DMS79 (cell line): ENCODE measurements around the gene CD7.

Source experiments
- DNase-seq: peaks from one replicate; lab custom pipeline; 2025; lab: John Stamatoyannopoulos, UW

The CD7 gene

GRCh38 chr17:82328141-82328993, 11.0 kb upstream of the CD7 start:
- DNase-seq: no peak

- DNase-seq: no peak
These were observed 10.3 kb upstream of the CD7 start for GRCh38 chr17:82327757-82328140.

GRCh38 chr17:82327289-82327688, 9.9 kb upstream of the CD7 start:
- no peak for DNase-seq

GRCh38 chr17:82325286-82326180, 8.1 kb upstream of the CD7 start:
- DNase-seq: no peak

- no peak for DNase-seq
These were observed 7.3 kb upstream of the CD7 start for GRCh38 chr17:82324566-82325285.

GRCh38 chr17:82323514-82324234, 6.3 kb upstream of the CD7 start:
- no peak for DNase-seq

GRCh38 chr17:82322526-82323453, 5.4 kb upstream of the CD7 start:
- no peak for DNase-seq

GRCh38 chr17:82321947-82322466, 4.6 kb upstream of the CD7 start:
- no peak for DNase-seq

GRCh38 chr17:82320956-82321927, 3.8 kb upstream of the CD7 start:
- no peak for DNase-seq

GRCh38 chr17:82320140-82320840, 2.9 kb upstream of the CD7 start:
- no peak for DNase-seq

GRCh38 chr17:82319619-82320062, 2.2 kb upstream of the CD7 start:
- no peak for DNase-seq

- DNase-seq: no peak
These were observed 1.6 kb upstream of the CD7 start for GRCh38 chr17:82318772-82319606.

- DNase-seq: no peak
These were observed 726 bp upstream of the CD7 start for GRCh38 chr17:82318169-82318498.

- no peak for DNase-seq
These were observed 586 bp downstream of the CD7 start for GRCh38 chr17:82316651-82317393.

GRCh38 chr17:82315703-82316358, 1.6 kb downstream of the CD7 start:
- no peak for DNase-seq
